ENCODE measurements around the gene EFL1.
"Not testable (repeated sequence)": the region's sequence is repeated elsewhere in the genome, so short reads cannot be mapped to it uniquely, and the experiment has no call there.

Gene EFL1

DNA sequence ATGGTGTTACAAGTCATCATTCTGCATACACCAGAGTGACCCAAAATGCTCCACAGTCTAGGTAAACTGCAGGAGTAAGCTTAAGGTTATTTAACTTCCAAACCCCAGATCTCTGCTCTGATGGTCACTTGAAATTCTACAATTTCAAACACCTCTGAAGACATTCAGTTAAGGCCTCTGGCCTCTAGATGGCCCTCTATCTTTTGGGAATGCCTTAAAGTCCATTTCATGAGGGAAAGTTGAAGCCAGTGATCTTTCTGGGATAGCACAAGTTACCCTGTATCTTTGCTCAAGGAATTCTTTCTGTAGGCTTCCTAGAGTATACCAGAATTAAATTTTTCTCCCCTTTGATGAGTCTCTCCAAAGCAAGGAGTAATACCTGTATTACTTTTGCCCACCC lies 18.7 kb upstream of the EFL1 start:
- not testable (repeated sequence) for H3K9ac ChIP-seq (ENCODE audit: low read length); H3K27me3 ChIP-seq (ENCODE audit: insufficient read depth, low read length); H3K4me1 ChIP-seq (ENCODE audit: insufficient read depth, low read length, severe bottlenecking); H3K9me2 ChIP-seq (ENCODE audit: low read depth, low read length); H2AFZ ChIP-seq (ENCODE audit: low read length); H3K4me3 ChIP-seq (ENCODE audit: low read depth, low read length, poor library complexity, severe bottlenecking); H3K9me3 ChIP-seq (ENCODE audit: low read length); H3K36me3 ChIP-seq (ENCODE audit: insufficient read depth, low read length); H3K27ac ChIP-seq (ENCODE audit: low read depth, low read length, poor library complexity, severe bottlenecking); H3K4me2 ChIP-seq (ENCODE audit: low read length); H4K20me1 ChIP-seq (ENCODE audit: insufficient read depth, low read length); H3F3A ChIP-seq (ENCODE audit: insufficient read depth, low read length); H3K79me2 ChIP-seq (ENCODE audit: insufficient read depth, low read length)

GRCh38 chr15:82275410-82275809 lies 12.9 kb upstream of the EFL1 start:
- Histone ChIP-seq H3K9me2 (ENCODE audit: low read depth, low read length) (no peaks in the 10 kb centered on the region), H3F3A (ENCODE audit: insufficient read depth, low read length) (no peaks in the 10 kb centered on the region), H3K4me3 (ENCODE audit: low read depth, low read length, poor library complexity, severe bottlenecking) (no peak overlapping the region), H3K79me2 (ENCODE audit: insufficient read depth, low read length) (no peaks in the 10 kb centered on the region), H3K36me3 (ENCODE audit: insufficient read depth, low read length) (peaks cover 3% of the 10 kb centered on the region; the same call in 1 of the 2 replicates), H3K27ac (ENCODE audit: low read depth, low read length, poor library complexity, severe bottlenecking) (no peak overlapping the region), H2AFZ (ENCODE audit: low read length) (no peak overlapping the region), H3K27me3 (ENCODE audit: insufficient read depth, low read length) (0 out of 2 replicates have a peak, but pooled peaks cover 3% of the 10 kb centered on the region), H3K4me2 (ENCODE audit: low read length) (no peak overlapping the region), H3K4me1 (ENCODE audit: insufficient read depth, low read length, severe bottlenecking) (no peaks in the 10 kb centered on the region), H3K9ac (ENCODE audit: low read length) (no peak overlapping the region), H3K9me3 (ENCODE audit: low read length) (peaks cover 4% of the 10 kb centered on the region; the same call in 1 of the 2 replicates), H4K20me1 (ENCODE audit: insufficient read depth, low read length) (no peaks in the 10 kb centered on the region)
- TF ChIP-seq EZH2 (IDR thresholded peaks at IDR 0.05; ENCODE audit: borderline replicate concordance, low read length) (no peak), CTCF (IDR thresholded peaks at IDR 0.05; ENCODE audit: low read length) (no peak)

DNA sequence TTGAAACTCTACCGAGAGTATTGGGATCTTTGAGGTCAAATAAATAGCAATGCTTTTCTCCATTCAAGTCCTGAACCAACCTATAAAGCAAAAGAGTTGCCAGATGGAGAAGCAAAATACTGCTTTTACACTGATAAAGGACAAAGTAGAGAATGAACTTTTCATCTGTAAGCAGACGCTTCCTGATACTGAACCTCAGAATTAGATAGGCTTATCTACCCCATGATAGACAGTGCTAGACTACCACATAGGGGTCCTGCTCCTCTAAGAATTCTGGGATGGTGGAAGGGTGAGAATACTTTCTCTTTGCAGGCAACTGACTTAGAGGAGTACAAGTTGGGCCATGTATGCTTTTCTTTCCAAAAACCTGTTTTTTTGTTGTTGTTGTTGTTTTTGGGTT lies 9.6 kb upstream of the EFL1 start:
- Histone ChIP-seq H3K4me3 (ENCODE audit: low read depth, low read length, poor library complexity, severe bottlenecking) (no peak overlapping the region), H3K4me1 (ENCODE audit: insufficient read depth, low read length, severe bottlenecking) (no peaks in the 10 kb centered on the region), H3K36me3 (ENCODE audit: insufficient read depth, low read length) (peaks cover 3% of the 10 kb centered on the region; the same call in 1 of the 2 replicates), H2AFZ (ENCODE audit: low read length) (no peak overlapping the region), H3F3A (ENCODE audit: insufficient read depth, low read length) (no peaks in the 10 kb centered on the region), H3K27me3 (ENCODE audit: insufficient read depth, low read length) (0 out of 2 replicates have a peak, but pooled peaks cover 3% of the 10 kb centered on the region), H3K9ac (ENCODE audit: low read length) (no peak overlapping the region), H3K79me2 (ENCODE audit: insufficient read depth, low read length) (no peaks in the 10 kb centered on the region), H3K27ac (ENCODE audit: low read depth, low read length, poor library complexity, severe bottlenecking) (no peak overlapping the region), H4K20me1 (ENCODE audit: insufficient read depth, low read length) (no peaks in the 10 kb centered on the region), H3K9me3 (ENCODE audit: low read length) (peaks cover 4% of the 10 kb centered on the region; the same call in 1 of the 2 replicates), H3K4me2 (ENCODE audit: low read length) (no peak overlapping the region), H3K9me2 (ENCODE audit: low read depth, low read length) (no peaks in the 10 kb centered on the region)
- no peak for TF ChIP-seq EZH2 (IDR thresholded peaks at IDR 0.05; ENCODE audit: borderline replicate concordance, low read length)
- TF ChIP-seq CTCF (IDR thresholded peaks at IDR 0.05; ENCODE audit: low read length): no peak

GRCh38 chr15:82268454-82268853 lies 5.9 kb upstream of the EFL1 start:
- not testable (repeated sequence) for H2AFZ ChIP-seq (ENCODE audit: low read length); H3K79me2 ChIP-seq (ENCODE audit: insufficient read depth, low read length); H3K36me3 ChIP-seq (ENCODE audit: insufficient read depth, low read length); H4K20me1 ChIP-seq (ENCODE audit: insufficient read depth, low read length); H3K4me2 ChIP-seq (ENCODE audit: low read length); H3K4me1 ChIP-seq (ENCODE audit: insufficient read depth, low read length, severe bottlenecking); H3K9me2 ChIP-seq (ENCODE audit: low read depth, low read length); H3K9me3 ChIP-seq (ENCODE audit: low read length); H3K9ac ChIP-seq (ENCODE audit: low read length); H3F3A ChIP-seq (ENCODE audit: insufficient read depth, low read length); H3K4me3 ChIP-seq (ENCODE audit: low read depth, low read length, poor library complexity, severe bottlenecking); H3K27me3 ChIP-seq (ENCODE audit: insufficient read depth, low read length); H3K27ac ChIP-seq (ENCODE audit: low read depth, low read length, poor library complexity, severe bottlenecking)

DNA sequence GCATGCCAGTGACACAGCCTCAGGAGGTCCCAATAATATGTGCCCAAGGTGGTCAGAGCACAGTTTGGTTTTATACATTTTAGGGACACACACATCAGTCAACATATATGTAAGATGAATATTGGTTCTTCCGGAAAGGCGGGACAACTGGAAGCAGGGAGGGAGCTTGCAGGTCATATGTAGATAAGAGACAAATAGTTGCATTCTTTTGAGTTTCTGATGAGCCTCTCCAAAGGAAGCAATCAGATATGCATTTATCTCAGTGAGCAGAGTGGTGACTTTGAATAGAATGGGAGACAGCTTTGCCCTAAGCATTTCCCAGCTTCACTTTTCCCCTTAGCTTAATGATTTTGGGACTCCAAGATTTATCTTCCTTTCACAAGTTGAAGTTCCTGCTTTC lies 4.6 kb upstream of the EFL1 start:
- H3K4me3 ChIP-seq (ENCODE audit: low read depth, low read length, poor library complexity, severe bottlenecking); H3F3A ChIP-seq (ENCODE audit: insufficient read depth, low read length); H4K20me1 ChIP-seq (ENCODE audit: insufficient read depth, low read length); H3K27ac ChIP-seq (ENCODE audit: low read depth, low read length, poor library complexity, severe bottlenecking); H3K4me1 ChIP-seq (ENCODE audit: insufficient read depth, low read length, severe bottlenecking); H3K9me2 ChIP-seq (ENCODE audit: low read depth, low read length); H3K4me2 ChIP-seq (ENCODE audit: low read length); H3K27me3 ChIP-seq (ENCODE audit: insufficient read depth, low read length); H2AFZ ChIP-seq (ENCODE audit: low read length); H3K36me3 ChIP-seq (ENCODE audit: insufficient read depth, low read length); H3K9ac ChIP-seq (ENCODE audit: low read length); H3K9me3 ChIP-seq (ENCODE audit: low read length); H3K79me2 ChIP-seq (ENCODE audit: insufficient read depth, low read length): not testable (repeated sequence)

Measured in OCI-LY1 (cell line).